CD14-positive monocyte (primary cell): Measurements from ENCODE around the gene DGKI. TPM values are rescaled to one million over a fixed set of nuclear protein-coding genes. Genes with fewer than 3 reads are reported as not detected.

Source experiments
- DNase-seq, 3 donors: peaks; one replicate each; pipeline ENCODE4 v3.0.0-alpha.2; 2011 to 2022
- H2AFZ ChIP-seq: 2 replicates; pipeline ENCODE4 v1.6.0; 2012; ENCODE audit warnings: mild to moderate bottlenecking, low read depth, low read length, inconsistent platforms; ENCODE audit not compliant: insufficient read depth, poor library complexity, severe bottlenecking
- H3K27ac ChIP-seq, 2 donors: 1 replicate in 1 of 2; 2 replicates in 1 of 2; pipeline ENCODE4 v1.5.1; 2012 to 2013; ENCODE audit warnings: low read length in 2 of 2, control low read depth in 1 of 2, inconsistent platforms in 1 of 2, low read depth in 1 of 2, mild to moderate bottlenecking in 1 of 2
- H3K27me3 ChIP-seq, 2 donors: one replicate each; pipeline versions ENCODE4 v1.6.0 to v1.6.1; 2011 to 2013; ENCODE audit warnings: low read length in 2 of 2; ENCODE audit not compliant: control insufficient read depth in 2 of 2, insufficient read depth in 2 of 2
- H3K36me3 ChIP-seq, 2 donors: replicated peaks in 1 of 2; 1 replicate in 1 of 2; 2 replicates in 1 of 2; pipeline versions ENCODE4 v1.5.1 to v1.6.1; 2012 to 2013; ENCODE audit warnings: low read length in 2 of 2, control low read depth in 1 of 2, inconsistent platforms in 1 of 2, mild to moderate bottlenecking in 1 of 2; ENCODE audit not compliant: insufficient read depth in 2 of 2, control insufficient read depth in 1 of 2
- H3K4me1 ChIP-seq, 2 donors: 1 replicate in 1 of 2; 2 replicates in 1 of 2; pipeline versions ENCODE4 v1.5.1 to v1.6.1; 2012 to 2013; ENCODE audit warnings: low read length in 2 of 2, control low read depth in 1 of 2, inconsistent platforms in 1 of 2, mild to moderate bottlenecking in 1 of 2, moderate library complexity in 1 of 2; ENCODE audit not compliant: insufficient read depth in 2 of 2, control insufficient read depth in 1 of 2
- H3K4me2 ChIP-seq: replicated peaks from 2 replicates; pipeline ENCODE3; 2012; ENCODE audit warnings: low read length, moderate library complexity, mild to moderate bottlenecking; ENCODE audit not compliant: poor library complexity, severe bottlenecking; ENCODE audit errors: extremely low read depth
- H3K4me3 ChIP-seq, 3 experiments: fragments of 200-600 bp in 1 of 3; sonication (generic) in 1 of 3; replicated peaks in 1 of 3; 1 replicate in 2 of 3; 2 replicates in 1 of 3; pipeline ENCODE4 v1.5.1; 2011 to 2013; ENCODE audit warnings: low read length in 3 of 3, mild to moderate bottlenecking in 3 of 3, control low read depth in 2 of 3, low read depth in 2 of 3, inconsistent platforms in 1 of 3, moderate library complexity in 1 of 3
- H3K79me2 ChIP-seq: 2 replicates; pipeline ENCODE4 v1.6.0; 2012; ENCODE audit warnings: mild to moderate bottlenecking, control low read depth, inconsistent platforms, low read length, moderate library complexity; ENCODE audit not compliant: insufficient read depth
- H3K9ac ChIP-seq: 2 replicates; pipeline ENCODE4 v1.6.0; 2017; ENCODE audit warnings: low read length, mild to moderate bottlenecking; ENCODE audit not compliant: insufficient read depth, poor library complexity, severe bottlenecking
- H3K9me3 ChIP-seq, 2 donors: replicated peaks in 1 of 2; 1 replicate in 1 of 2; 2 replicates in 1 of 2; pipeline versions ENCODE4 v1.5.1 to v1.6.1; 2012 to 2013; ENCODE audit warnings: low read length in 2 of 2, control low read depth in 1 of 2; ENCODE audit not compliant: control insufficient read depth in 1 of 2, insufficient read depth in 1 of 2
- H4K20me1 ChIP-seq: 2 replicates; pipeline ENCODE4 v1.6.0; 2012; ENCODE audit warnings: mild to moderate bottlenecking, low read length, control low read depth, moderate library complexity; ENCODE audit not compliant: insufficient read depth
- H3K27ac Mint-ChIP-seq, 7 donors: one replicate each; pipeline ENCODE4 v1.8.0; 2020; ENCODE audit warnings: mild to moderate bottlenecking in 7 of 7, mixed read lengths in 7 of 7, moderate library complexity in 6 of 7, inconsistent platforms in 2 of 7
- H3K27me3 Mint-ChIP-seq, 3 donors: one replicate each; pipeline ENCODE4 v1.8.0; 2021 to 2022; ENCODE audit warnings: low read depth in 3 of 3, mild to moderate bottlenecking in 3 of 3, mixed read lengths in 3 of 3, moderate library complexity in 3 of 3, inconsistent platforms in 1 of 3
- H3K36me3 Mint-ChIP-seq, 2 donors: one replicate each; pipeline ENCODE4 v1.8.0; 2020; ENCODE audit warnings: mixed read lengths in 2 of 2, inconsistent platforms in 1 of 2, mild to moderate bottlenecking in 1 of 2
- H3K4me1 Mint-ChIP-seq: one replicate; pipeline ENCODE4 v1.8.0; 2020; ENCODE audit warnings: mild to moderate bottlenecking, mixed read lengths
- H3K4me3 Mint-ChIP-seq, 2 donors: one replicate each; pipeline ENCODE4 v1.8.0; 2020; ENCODE audit warnings: mild to moderate bottlenecking in 2 of 2, mixed read lengths in 2 of 2, moderate library complexity in 1 of 2
- H3K9me3 Mint-ChIP-seq, 7 donors: one replicate each; pipeline ENCODE4 v1.8.0; 2020 to 2022; ENCODE audit warnings: mixed read lengths in 7 of 7, mild to moderate bottlenecking in 6 of 7, moderate library complexity in 6 of 7, inconsistent platforms in 2 of 7
- WGBS: methylation state at CpG from one replicate; pipeline ENCODE4 v1.1.5; 2013; ENCODE audit warnings: missing lambda C conversion rate; ENCODE audit not compliant: insufficient coverage; 5-methylcytosine and 5-hydroxymethylcytosine counted together
- intact Hi-C, 2 donors: fragments of 100-400 bp; cut with micrococcal nuclease; formaldehyde crosslinking; loops; one replicate each; pipeline versions ENCODE4 v1.15.0 to v1.15.1; 2023
- polyA plus RNA-seq, 3 donors: library from polyadenylated mRNA; depleted of rRNA in 1 of 3; unstranded in 2 of 3; stranded (reverse) in 1 of 3; fragments of 300-500 nt in 2 of 3; fragments of >200 nt in 1 of 3; fragmentation: Illumina TruSeq in 2 of 3; gene quantifications; 1 replicate in 2 of 3; 2 replicates in 1 of 3; pipeline ENCODE4 v1.2.3, GENCODE V29; 2012 to 2021
- TF ChIP-seq, protein P1 (sequence below): fragments of 200-600 bp; IDR thresholded peaks from one replicate; pipeline ENCODE4 v1.8.0; 2022; ENCODE audit warnings: antibody characterized with exemption, mild to moderate bottlenecking

Gene DGKI
- polyA plus RNA-seq, 3 donors: not detected

DNA sequence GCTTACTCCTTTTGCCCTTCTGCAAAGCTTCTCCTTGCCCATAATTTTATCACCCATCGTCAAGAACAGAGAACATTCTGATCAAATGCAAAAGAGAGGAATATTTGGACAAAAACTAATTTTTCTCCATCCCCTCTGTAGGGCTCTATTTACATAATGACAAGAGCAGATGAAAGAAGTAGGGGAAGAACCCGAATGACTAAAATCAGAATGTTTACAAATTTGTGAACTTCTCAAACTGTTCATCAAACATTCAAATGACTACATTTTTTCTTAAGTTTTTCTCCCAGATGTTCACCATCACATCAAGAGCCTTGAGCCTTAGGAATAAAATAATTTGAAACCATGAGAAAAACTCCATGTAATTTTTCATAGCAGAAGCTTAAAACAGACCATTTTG lies 119.4 kb downstream of the DGKI start:
- Histone ChIP-seq H3K36me3 (no peaks in the 10 kb centered on the region), H3K9me3 (no peaks in the 10 kb centered on the region), H3K9ac (no peak overlapping the region), H4K20me1 (no peaks in the 10 kb centered on the region), H3K4me3 (no peak overlapping the region), H3K27me3 (no peaks in the 10 kb centered on the region), H3K79me2 (no peaks in the 10 kb centered on the region), H3K4me2 (no peak overlapping the region), H3K27ac (no peak overlapping the region), H3K4me1 (no peaks in the 10 kb centered on the region), H2AFZ (no peak overlapping the region)
- TF ChIP-seq, protein P1, sequence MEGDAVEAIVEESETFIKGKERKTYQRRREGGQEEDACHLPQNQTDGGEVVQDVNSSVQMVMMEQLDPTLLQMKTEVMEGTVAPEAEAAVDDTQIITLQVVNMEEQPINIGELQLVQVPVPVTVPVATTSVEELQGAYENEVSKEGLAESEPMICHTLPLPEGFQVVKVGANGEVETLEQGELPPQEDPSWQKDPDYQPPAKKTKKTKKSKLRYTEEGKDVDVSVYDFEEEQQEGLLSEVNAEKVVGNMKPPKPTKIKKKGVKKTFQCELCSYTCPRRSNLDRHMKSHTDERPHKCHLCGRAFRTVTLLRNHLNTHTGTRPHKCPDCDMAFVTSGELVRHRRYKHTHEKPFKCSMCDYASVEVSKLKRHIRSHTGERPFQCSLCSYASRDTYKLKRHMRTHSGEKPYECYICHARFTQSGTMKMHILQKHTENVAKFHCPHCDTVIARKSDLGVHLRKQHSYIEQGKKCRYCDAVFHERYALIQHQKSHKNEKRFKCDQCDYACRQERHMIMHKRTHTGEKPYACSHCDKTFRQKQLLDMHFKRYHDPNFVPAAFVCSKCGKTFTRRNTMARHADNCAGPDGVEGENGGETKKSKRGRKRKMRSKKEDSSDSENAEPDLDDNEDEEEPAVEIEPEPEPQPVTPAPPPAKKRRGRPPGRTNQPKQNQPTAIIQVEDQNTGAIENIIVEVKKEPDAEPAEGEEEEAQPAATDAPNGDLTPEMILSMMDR: no peak
- Mint-ChIP-seq H3K4me1 (no peaks in the 10 kb centered on the region), H3K9me3 (peaks cover 0 to 5% (median 0%) of the 10 kb centered on the region in 7 donors), H3K27me3 (peaks cover 2 to 8% (median 4%) of the 10 kb centered on the region in 3 donors), H3K4me3 (no peak overlapping the region), H3K36me3 (no peaks in the 10 kb centered on the region), H3K27ac (no peak overlapping the region)
- WGBS: no CpG with 5 or more reads among the region's 2 CpGs
- DNase-seq: no peak
- intact Hi-C loops: no loop called here

DNA sequence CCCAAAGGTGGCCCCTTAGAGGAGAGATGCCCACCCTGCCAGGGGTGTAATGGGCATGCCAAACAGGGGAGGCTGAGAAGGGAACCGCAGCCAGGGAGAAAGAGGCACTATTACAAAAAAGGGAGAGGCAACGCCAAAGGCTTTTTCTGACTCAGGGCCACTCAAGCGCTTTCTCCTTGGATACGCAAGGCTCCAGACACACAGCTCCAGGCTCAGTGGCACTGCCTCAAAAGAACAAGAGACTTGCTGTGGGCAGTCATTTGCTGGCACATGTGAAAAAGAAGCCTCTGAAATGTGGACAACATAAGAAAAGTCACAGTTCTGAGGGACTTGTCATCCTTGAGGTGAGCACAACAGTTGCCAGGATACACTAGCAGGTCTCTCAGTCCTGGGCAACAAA lies 128.4 kb downstream of the DGKI start:
- TF ChIP-seq, protein P1: no peak
- H3K4me3 Mint-ChIP-seq: no peak overlapping the region

More for the DNA sequence above, 128.4 kb downstream of the DGKI start:
- Mint-ChIP-seq H3K9me3 (peaks cover 0 to 3% (median 0%) of the 10 kb centered on the region in 7 donors), H3K27me3 (peaks cover 0 to 5% (median 3%) of the 10 kb centered on the region in 3 donors), H3K4me1 (peaks cover 12% of the 10 kb centered on the region), H3K36me3 (no peaks in the 10 kb centered on the region), H3K27ac (no peak overlapping the region)
- no peak for DNase-seq
- Histone ChIP-seq H3K79me2 (no peaks in the 10 kb centered on the region), H3K4me2 (no peak overlapping the region), H4K20me1 (no peaks in the 10 kb centered on the region), H3K9ac (no peak overlapping the region), H3K36me3 (no peaks in the 10 kb centered on the region), H2AFZ (no peak overlapping the region), H3K27ac (no peak overlapping the region), H3K4me1 (peaks cover 8 to 9% of the 10 kb centered on the region in 2 donors), H3K4me3 (no peak overlapping the region), H3K27me3 (no peaks in the 10 kb centered on the region), H3K9me3 (no peaks in the 10 kb centered on the region)
- 97% methylated on average over 3 of the region's 4 CpGs for WGBS
- intact Hi-C loops: no loop called here
